GM12864 (cell line): ENCODE measurements around the gene MET.

Source experiments
- DNase-seq: peaks from one replicate; pipeline ENCODE4 v3.0.0-alpha.2; 2011; ENCODE audit warnings: low read depth
- H3K4me3 ChIP-seq: 2 replicates; pipeline ENCODE4 v1.5.1; 2011; ENCODE audit warnings: mild to moderate bottlenecking, low read depth, low read length, control low read depth
- CTCF ChIP-seq: IDR thresholded peaks from 2 replicates; pipeline ENCODE4 v1.5.1; 2011; ENCODE audit warnings: low read depth, mild to moderate bottlenecking, moderate library complexity, low read length, control low read depth, inconsistent platforms; ENCODE audit errors: missing control alignments

MET gene

GRCh38 chr7:116731023-116731395 lies 59.0 kb downstream of the MET start:
- no peak for DNase-seq
- no peak for TF ChIP-seq CTCF
- H3K4me3 ChIP-seq = no peak overlapping the region

- TF ChIP-seq CTCF = no peak
- DNase-seq = no peak
- no peak overlapping the region for H3K4me3 ChIP-seq
These were observed 59.7 kb downstream of the MET start for GRCh38 chr7:116731445-116732335.

GRCh38 chr7:116732788-116733694 lies 61.0 kb downstream of the MET start:
- no peak overlapping the region for H3K4me3 ChIP-seq
- DNase-seq = no peak
- no peak for TF ChIP-seq CTCF

GRCh38 chr7:116733924-116734580 lies 62.1 kb downstream of the MET start:
- no peak overlapping the region for H3K4me3 ChIP-seq
- DNase-seq = no peak
- TF ChIP-seq CTCF = no peak

GRCh38 chr7:116734710-116735109 lies 62.7 kb downstream of the MET start:
- TF ChIP-seq CTCF = no peak
- no peak overlapping the region for H3K4me3 ChIP-seq
- no peak for DNase-seq

- DNase-seq = no peak
- no peak for TF ChIP-seq CTCF
- no peak overlapping the region for H3K4me3 ChIP-seq
These were observed 65.1 kb downstream of the MET start for GRCh38 chr7:116736927-116737715.
